Naive B cell (primary cell): ENCODE data around the gene ZBED4. TPM values are rescaled to one million over a fixed set of nuclear protein-coding genes. Genes with fewer than 3 reads are reported as not detected.
"Not testable (repeated sequence)": the region's sequence is repeated elsewhere in the genome, so short reads cannot be mapped to it uniquely, and the experiment has no call there.

Source experiments
- ATAC-seq, 2 donors: fragments of 150-1000 bp; cut with Tn5 transposase; 2 replicates each; pipeline ENCODE4 v1.10.0; 2021; ENCODE audit warnings: low read depth in 2 of 2, mild to moderate bottlenecking in 2 of 2, moderate library complexity in 2 of 2
- DNase-seq: peaks from one replicate; pipeline ENCODE4 v3.0.0; 2022
- H3K27ac Mint-ChIP-seq, 6 donors: one replicate each; pipeline ENCODE4 v1.8.0; 2020 to 2022; ENCODE audit warnings: mild to moderate bottlenecking in 6 of 6, mixed read lengths in 6 of 6, moderate library complexity in 5 of 6, inconsistent platforms in 2 of 6
- H3K27me3 Mint-ChIP-seq, 3 donors: one replicate each; pipeline ENCODE4 v1.8.0; 2021 to 2022; ENCODE audit warnings: mixed read lengths in 3 of 3, mild to moderate bottlenecking in 1 of 3
- H3K36me3 Mint-ChIP-seq, 2 donors: one replicate each; pipeline ENCODE4 v1.8.0; 2020 to 2022; ENCODE audit warnings: mixed read lengths in 2 of 2, inconsistent platforms in 1 of 2, mild to moderate bottlenecking in 1 of 2
- H3K4me1 Mint-ChIP-seq, 3 donors: one replicate each; pipeline ENCODE4 v1.8.0; 2020 to 2022; ENCODE audit warnings: mixed read lengths in 3 of 3, inconsistent platforms in 1 of 3, mild to moderate bottlenecking in 1 of 3, moderate library complexity in 1 of 3
- H3K4me3 Mint-ChIP-seq, 8 donors: one replicate each; pipeline ENCODE4 v1.8.0; 2020 to 2022; ENCODE audit warnings: mild to moderate bottlenecking in 8 of 8, mixed read lengths in 8 of 8, moderate library complexity in 8 of 8, inconsistent platforms in 2 of 8
- H3K9me3 Mint-ChIP-seq, 7 donors: one replicate each; pipeline ENCODE4 v1.8.0; 2020 to 2022; ENCODE audit warnings: mixed read lengths in 7 of 7, mild to moderate bottlenecking in 5 of 7, inconsistent platforms in 2 of 7, moderate library complexity in 1 of 7
- polyA plus RNA-seq, 6 donors: library from polyadenylated mRNA; unstranded; fragments of 300-500 nt; fragmentation: Illumina TruSeq; gene quantifications; one replicate each; pipeline ENCODE4 v1.2.3, GENCODE V29; 2021; ENCODE audit warnings: low read depth in 6 of 6

Gene ZBED4
- polyA plus RNA-seq, 6 donors from 2014 or later = 3.8 to 10.3 (median 6.1) TPM

DNA sequence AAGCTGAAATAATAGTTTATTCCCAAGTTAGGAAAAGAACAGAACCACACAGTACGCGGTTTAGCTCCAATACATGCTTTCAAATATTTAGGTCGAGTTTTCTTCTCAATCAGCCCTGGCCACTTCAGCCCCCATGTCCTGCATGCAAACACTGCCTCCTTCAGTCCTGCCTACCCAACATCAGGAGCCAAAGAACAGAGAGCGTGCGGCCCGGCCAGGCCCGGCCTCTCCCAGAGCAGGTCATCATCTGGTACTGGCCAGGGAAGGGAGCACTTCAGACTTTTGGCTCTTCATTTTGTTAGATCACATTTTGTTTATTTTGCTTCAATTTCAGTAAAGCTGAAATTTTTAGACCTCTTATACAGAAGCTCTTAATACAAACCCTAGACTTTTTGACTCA is 32.7 kb upstream of the ZBED4 start:
- peaks cover 9 to 28% of the 10 kb centered on the region in 2 donors for H3K36me3 Mint-ChIP-seq
- no peaks in the 10 kb centered on the region for H3K9me3 Mint-ChIP-seq
- H3K27me3 Mint-ChIP-seq = no peaks in the 10 kb centered on the region
- H3K4me3 Mint-ChIP-seq = no peak overlapping the region
- H3K4me1 Mint-ChIP-seq = peaks cover 43 to 75% (median 68%) of the 10 kb centered on the region in 3 donors
- H3K27ac Mint-ChIP-seq = peak overlapping the region in 1 of 6 donors; percentile 57
- no peak for ATAC-seq
- DNase-seq = no peak

DNA sequence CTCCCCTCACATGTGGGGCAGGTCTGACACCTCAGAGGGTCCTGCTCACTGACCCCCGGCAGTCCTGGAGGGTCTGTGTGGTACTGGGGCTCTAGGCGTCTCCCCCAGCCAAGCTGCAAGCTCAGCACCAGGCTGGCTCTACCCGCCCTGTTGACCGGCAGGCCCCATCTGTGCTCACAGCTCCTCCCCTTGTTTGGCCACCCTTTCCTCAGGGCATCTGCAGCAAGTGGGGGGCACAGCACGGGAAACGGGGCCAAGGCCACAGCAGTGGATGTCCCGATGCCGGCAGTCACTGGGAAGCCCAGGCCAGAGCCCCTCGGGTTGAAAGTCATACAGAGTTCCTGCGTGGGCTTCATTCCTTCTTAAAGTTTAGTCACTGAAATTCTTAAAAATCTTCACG is 31.9 kb upstream of the ZBED4 start:
- ATAC-seq, H3K27me3 Mint-ChIP-seq, DNase-seq, H3K9me3 Mint-ChIP-seq: not testable (repeated sequence)
- Mint-ChIP-seq H3K27ac (peak overlapping the region in 1 of 6 donors; percentile 38), H3K36me3 (peaks cover 9 to 27% of the 10 kb centered on the region in 2 donors), H3K4me3 (peak overlapping the region in 2 of 8 donors; percentile 29 to 47), H3K4me1 (peaks cover 46 to 78% (median 65%) of the 10 kb centered on the region in 3 donors)

- Mint-ChIP-seq H3K36me3 (peaks cover 9 to 19% of the 10 kb centered on the region in 2 donors), H3K4me1 (peaks cover 38 to 65% (median 49%) of the 10 kb centered on the region in 3 donors), H3K9me3 (no peaks in the 10 kb centered on the region), H3K27ac (no peak overlapping the region), H3K4me3 (no peak overlapping the region), H3K27me3 (no peaks in the 10 kb centered on the region)
- ATAC-seq (no peak), DNase-seq (no peak)
Observed at GRCh38 chr22:49823289-49824045, 30.2 kb upstream of the ZBED4 start.

GRCh38 chr22:49824185-49824925 is 29.3 kb upstream of the ZBED4 start:
- ATAC-seq = no peak
- Mint-ChIP-seq H3K27ac (peak overlapping the region in 2 of 6 donors; percentile 37 to 58), H3K4me1 (peaks cover 35 to 61% (median 46%) of the 10 kb centered on the region in 3 donors), H3K27me3 (no peaks in the 10 kb centered on the region), H3K9me3 (no peaks in the 10 kb centered on the region), H3K4me3 (peak overlapping the region in 7 of 8 donors; percentile 6 to 88 (median 64)), H3K36me3 (peaks cover 9 to 13% of the 10 kb centered on the region in 2 donors)
- DNase-seq = no peak

- Mint-ChIP-seq H3K27ac (peak overlapping the region in 2 of 6 donors; percentile 49 to 85), H3K36me3 (peaks cover 9 to 13% of the 10 kb centered on the region in 2 donors)
Observed at GRCh38 chr22:49824936-49825335, 28.7 kb upstream of the ZBED4 start.

DNA sequence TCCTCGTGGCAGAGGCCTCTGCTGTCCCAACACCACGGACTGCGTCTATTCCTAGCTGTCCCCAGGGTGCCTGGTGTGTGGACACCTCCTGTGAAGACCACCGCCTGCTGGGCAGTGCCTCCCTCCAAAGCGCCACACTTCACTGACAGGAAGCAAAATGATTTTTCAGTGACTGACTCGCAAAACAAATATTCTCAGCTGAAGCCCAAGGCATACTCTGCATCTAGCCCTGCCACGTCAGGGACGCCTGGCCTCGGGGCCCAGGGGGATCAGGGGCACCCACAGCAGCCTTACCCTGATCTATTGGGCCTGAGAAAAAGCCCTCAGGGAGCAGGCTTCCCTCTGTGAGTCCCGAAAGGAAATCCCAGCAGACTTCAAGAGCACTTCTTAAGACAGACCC is 28.2 kb upstream of the ZBED4 start:
- Mint-ChIP-seq H3K9me3 (no peaks in the 10 kb centered on the region), H3K27ac (peak overlapping the region; percentile 14 to 86 (median 70)), H3K4me1 (peaks cover 38 to 67% (median 50%) of the 10 kb centered on the region in 3 donors), H3K36me3 (peaks cover 9 to 13% of the 10 kb centered on the region in 2 donors), H3K27me3 (no peaks in the 10 kb centered on the region), H3K4me3 (peak overlapping the region; percentile 78 to 92 (median 86))
- ATAC-seq (no peak), DNase-seq (no peak)

More at GRCh38 chr22:49824936-49825335, 28.7 kb upstream of the ZBED4 start:
- Mint-ChIP-seq H3K27me3 (no peaks in the 10 kb centered on the region), H3K9me3 (no peaks in the 10 kb centered on the region), H3K4me1 (peaks cover 41 to 67% (median 49%) of the 10 kb centered on the region in 3 donors), H3K4me3 (peak overlapping the region; percentile 19 to 91 (median 76))
- ATAC-seq (no peak), DNase-seq (no peak)

GRCh38 chr22:49825944-49826602 is 27.6 kb upstream of the ZBED4 start:
- peak overlapping the region; percentile 14 to 87 (median 80) for H3K27ac Mint-ChIP-seq
- H3K9me3 Mint-ChIP-seq = no peaks in the 10 kb centered on the region
- H3K27me3 Mint-ChIP-seq = no peaks in the 10 kb centered on the region
- ATAC-seq (peak in 1 of 2 donors; percentile 23), DNase-seq (no peak)
- peak overlapping the region; percentile 78 to 92 (median 86) for H3K4me3 Mint-ChIP-seq
- peaks cover 36 to 61% (median 44%) of the 10 kb centered on the region in 3 donors for H3K4me1 Mint-ChIP-seq
- peaks cover 9 to 13% of the 10 kb centered on the region in 2 donors for H3K36me3 Mint-ChIP-seq

- H3K36me3 Mint-ChIP-seq = peaks cover 9 to 13% of the 10 kb centered on the region in 2 donors
- no peaks in the 10 kb centered on the region for H3K27me3 Mint-ChIP-seq
- H3K27ac Mint-ChIP-seq = peak overlapping the region in 4 of 6 donors; percentile 71 to 91 (median 86)
- H3K4me1 Mint-ChIP-seq = peaks cover 36 to 54% (median 42%) of the 10 kb centered on the region in 3 donors
- no peaks in the 10 kb centered on the region for H3K9me3 Mint-ChIP-seq
- H3K4me3 Mint-ChIP-seq = peak overlapping the region; percentile 78 to 92 (median 86)
- ATAC-seq (peak; percentile 45 to 55), DNase-seq (peak; percentile 42)
Observed at GRCh38 chr22:49826603-49827270, 26.9 kb upstream of the ZBED4 start.

GRCh38 chr22:49827271-49827852 is 26.3 kb upstream of the ZBED4 start:
- H3K27me3 Mint-ChIP-seq = no peaks in the 10 kb centered on the region
- DNase-seq (no peak), ATAC-seq (peak; percentile 29 to 46)
- H3K4me3 Mint-ChIP-seq = peak overlapping the region in 6 of 8 donors; percentile 42 to 88 (median 56)
- no peaks in the 10 kb centered on the region for H3K9me3 Mint-ChIP-seq
- H3K4me1 Mint-ChIP-seq = peaks cover 36 to 53% (median 42%) of the 10 kb centered on the region in 3 donors
- peak overlapping the region in 1 of 6 donors; percentile 51 for H3K27ac Mint-ChIP-seq
- H3K36me3 Mint-ChIP-seq = peaks cover 9 to 13% of the 10 kb centered on the region in 2 donors

- Mint-ChIP-seq H3K27ac (peak within 1 kb of the TSS in 5 of 6 donors; percentile 44 to 93 (median 85)), H3K4me1 (peaks cover 36 to 50% (median 42%) of the 10 kb centered on the region in 3 donors), H3K27me3 (peaks cover 0 to 4% (median 0%) of the 10 kb centered on the region in 3 donors), H3K36me3 (peaks cover 9 to 13% of the 10 kb centered on the region in 2 donors), H3K4me3 (peak within 1 kb of the TSS; percentile 78 to 92 (median 86)), H3K9me3 (no peaks in the 10 kb centered on the region)
- ATAC-seq = peak; percentile 68 to 74
- peak; percentile 52 for DNase-seq
Observed at GRCh38 chr22:49827853-49828598, 25.6 kb upstream of the ZBED4 start, which contains the start of gene BRD1. Gene BRD1 (minus strand): TSS chr22:49827873. CDS start chr22:49824317, 3,556 bp downstream.

- DNase-seq = no peak
- peaks cover 0 to 4% (median 0%) of the 10 kb centered on the region in 3 donors for H3K27me3 Mint-ChIP-seq
- peak overlapping the region in 3 of 6 donors; percentile 44 to 93 (median 57) for H3K27ac Mint-ChIP-seq
- H3K36me3 Mint-ChIP-seq = peaks cover 8% of the 10 kb centered on the region in 2 donors
- no peak for ATAC-seq
- H3K9me3 Mint-ChIP-seq = no peaks in the 10 kb centered on the region
- peak overlapping the region in 6 of 8 donors; percentile 9 to 85 (median 60) for H3K4me3 Mint-ChIP-seq
- peaks cover 34 to 44% (median 41%) of the 10 kb centered on the region in 3 donors for H3K4me1 Mint-ChIP-seq
Observed at GRCh38 chr22:49828599-49828965, 25.1 kb upstream of the ZBED4 start.
